ENCODE data around the gene TPRG1. TPM values are rescaled to one million over a fixed set of nuclear protein-coding genes. Genes with fewer than 3 reads are reported as not detected.

The TPRG1 gene
- total RNA-seq, 1 experiment from 2014 or later = 1.0 TPM

DNA sequence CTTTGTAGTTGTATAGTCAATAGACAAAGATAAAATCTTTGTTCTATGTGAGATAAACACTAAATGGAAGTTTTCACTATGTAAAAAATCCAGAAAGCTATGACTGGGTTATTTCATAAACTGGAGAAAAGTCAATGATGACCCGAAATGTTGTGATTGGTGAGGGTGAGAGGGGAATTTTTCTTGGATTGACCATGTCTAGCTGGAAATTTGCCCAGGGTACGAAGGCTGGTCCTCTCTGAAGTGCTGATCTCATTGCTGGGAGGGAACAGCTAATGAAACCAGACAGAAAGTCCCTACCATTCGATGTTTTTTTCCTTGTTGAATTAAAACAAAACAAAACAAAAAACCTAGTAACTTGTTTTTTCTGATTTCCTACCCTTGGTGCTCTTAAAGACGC lies 14.3 kb downstream of the TPRG1 start:
- DNase-seq (ENCODE audit: low spot score) = no peak
- H3K27me3 ChIP-seq (replicated peaks; ENCODE audit: insufficient read depth, low read depth, low read length, poor library complexity) = no peaks in the 10 kb centered on the region
- POLR2A ChIA-PET (ENCODE audit: low non-redundant PET) = no interaction called here

DNA sequence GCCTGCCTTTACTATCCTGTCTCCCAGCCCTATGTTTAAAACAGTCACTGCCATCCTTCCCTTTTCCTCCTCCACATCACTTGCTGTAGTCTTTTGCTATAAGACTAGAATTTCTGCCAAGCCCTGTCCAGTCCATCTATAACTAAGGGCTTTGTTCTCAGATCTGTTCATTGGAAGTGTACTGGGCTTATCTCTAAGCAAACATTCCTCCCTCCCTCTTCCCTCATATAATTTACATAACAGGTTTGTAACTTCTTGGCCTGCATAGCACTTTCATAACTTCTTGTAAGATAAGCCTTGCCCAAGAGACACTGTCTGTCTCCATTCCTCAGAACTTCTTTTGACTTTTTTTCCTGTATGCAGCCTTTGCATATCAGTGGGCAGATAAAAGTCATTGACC lies 16.7 kb downstream of the TPRG1 start:
- no peak for TF ChIP-seq EZH2 (IDR thresholded peaks at IDR 0.05; ENCODE audit: borderline replicate concordance, low read depth, low read length, poor library complexity, severe bottlenecking)
- TF ChIP-seq, protein P1, sequence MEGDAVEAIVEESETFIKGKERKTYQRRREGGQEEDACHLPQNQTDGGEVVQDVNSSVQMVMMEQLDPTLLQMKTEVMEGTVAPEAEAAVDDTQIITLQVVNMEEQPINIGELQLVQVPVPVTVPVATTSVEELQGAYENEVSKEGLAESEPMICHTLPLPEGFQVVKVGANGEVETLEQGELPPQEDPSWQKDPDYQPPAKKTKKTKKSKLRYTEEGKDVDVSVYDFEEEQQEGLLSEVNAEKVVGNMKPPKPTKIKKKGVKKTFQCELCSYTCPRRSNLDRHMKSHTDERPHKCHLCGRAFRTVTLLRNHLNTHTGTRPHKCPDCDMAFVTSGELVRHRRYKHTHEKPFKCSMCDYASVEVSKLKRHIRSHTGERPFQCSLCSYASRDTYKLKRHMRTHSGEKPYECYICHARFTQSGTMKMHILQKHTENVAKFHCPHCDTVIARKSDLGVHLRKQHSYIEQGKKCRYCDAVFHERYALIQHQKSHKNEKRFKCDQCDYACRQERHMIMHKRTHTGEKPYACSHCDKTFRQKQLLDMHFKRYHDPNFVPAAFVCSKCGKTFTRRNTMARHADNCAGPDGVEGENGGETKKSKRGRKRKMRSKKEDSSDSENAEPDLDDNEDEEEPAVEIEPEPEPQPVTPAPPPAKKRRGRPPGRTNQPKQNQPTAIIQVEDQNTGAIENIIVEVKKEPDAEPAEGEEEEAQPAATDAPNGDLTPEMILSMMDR (conservative IDR thresholded peaks at IDR 0.05; ENCODE audit: low read depth, low read length) = no peak
- no peak for DNase-seq (ENCODE audit: low spot score)
- H3K9me3 ChIP-seq (ENCODE audit: low read depth, low read length, poor library complexity, severe bottlenecking) = peaks cover 9% of the 10 kb centered on the region
- intact Hi-C loops (cut with micrococcal nuclease; ENCODE audit: unreplicated experiment) = no loop called here
- no peaks in the 10 kb centered on the region for H3K36me3 ChIP-seq (ENCODE audit: insufficient read depth, low read length, poor library complexity, severe bottlenecking)
- no peaks in the 10 kb centered on the region for H3K27me3 ChIP-seq (replicated peaks; ENCODE audit: insufficient read depth, low read depth, low read length, poor library complexity)
- CTCF ChIA-PET = no interaction called here
- no TSS peak for BruUV-seq (replicated peaks)
- H3K4me3 ChIP-seq (ENCODE audit: low read depth, low read length, poor library complexity, severe bottlenecking) = no peak overlapping the region
- H3K27ac ChIP-seq (ENCODE audit: low read depth, low read length, poor library complexity, severe bottlenecking) = no peak overlapping the region
- H3K4me1 ChIP-seq (ENCODE audit: insufficient read depth, low read length, poor library complexity, severe bottlenecking) = no peaks in the 10 kb centered on the region
- POLR2A ChIA-PET (ENCODE audit: low non-redundant PET) = no interaction called here

More for the DNA sequence above, 14.3 kb downstream of the TPRG1 start:
- CTCF ChIA-PET = no interaction called here
- TF ChIP-seq, protein P1 (conservative IDR thresholded peaks at IDR 0.05; ENCODE audit: low read depth, low read length) = no peak
- Histone ChIP-seq H3K4me3 (ENCODE audit: low read depth, low read length, poor library complexity, severe bottlenecking) (no peak overlapping the region), H3K36me3 (ENCODE audit: insufficient read depth, low read length, poor library complexity, severe bottlenecking) (no peaks in the 10 kb centered on the region), H3K27ac (ENCODE audit: low read depth, low read length, poor library complexity, severe bottlenecking) (no peak overlapping the region), H3K4me1 (ENCODE audit: insufficient read depth, low read length, poor library complexity, severe bottlenecking) (no peaks in the 10 kb centered on the region), H3K9me3 (ENCODE audit: low read depth, low read length, poor library complexity, severe bottlenecking) (peaks cover 8% of the 10 kb centered on the region)
- intact Hi-C loops (cut with micrococcal nuclease; ENCODE audit: unreplicated experiment) = no loop called here
- BruUV-seq (replicated peaks) = no TSS peak

DNA sequence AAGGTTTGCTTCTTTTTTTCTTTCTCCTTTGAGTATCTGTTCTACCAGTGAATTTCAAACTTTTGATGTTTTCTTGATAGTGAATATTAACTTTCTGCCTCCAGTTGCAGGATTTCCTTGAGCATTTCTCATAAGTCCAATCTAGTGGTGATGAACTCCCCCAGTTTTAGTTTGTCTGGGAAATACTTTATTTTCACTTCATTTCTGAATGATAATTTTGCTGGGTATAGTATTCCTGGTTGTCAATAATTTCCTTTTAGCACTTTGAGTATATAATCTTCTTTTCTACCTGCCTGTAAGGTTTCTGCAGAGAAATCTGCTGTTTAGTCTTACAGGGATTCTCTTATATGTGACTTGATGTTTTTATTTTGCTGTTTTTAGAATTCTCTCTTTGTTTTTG lies 21.0 kb downstream of the TPRG1 start:
- intact Hi-C loops (cut with micrococcal nuclease; ENCODE audit: unreplicated experiment) = no loop called here
- CTCF ChIA-PET = no interaction called here
- TF ChIP-seq EZH2 (IDR thresholded peaks at IDR 0.05; ENCODE audit: borderline replicate concordance, low read depth, low read length, poor library complexity, severe bottlenecking) = no peak
- TF ChIP-seq, protein P1 (conservative IDR thresholded peaks at IDR 0.05; ENCODE audit: low read depth, low read length) = no peak
- Histone ChIP-seq H3K4me3 (ENCODE audit: low read depth, low read length, poor library complexity, severe bottlenecking) (no peak overlapping the region), H3K4me1 (ENCODE audit: insufficient read depth, low read length, poor library complexity, severe bottlenecking) (no peaks in the 10 kb centered on the region), H3K27me3 (replicated peaks; ENCODE audit: insufficient read depth, low read depth, low read length, poor library complexity) (no peaks in the 10 kb centered on the region), H3K9me3 (ENCODE audit: low read depth, low read length, poor library complexity, severe bottlenecking) (peaks cover 14% of the 10 kb centered on the region), H3K36me3 (ENCODE audit: insufficient read depth, low read length, poor library complexity, severe bottlenecking) (no peaks in the 10 kb centered on the region), H3K27ac (ENCODE audit: low read depth, low read length, poor library complexity, severe bottlenecking) (no peak overlapping the region)
- POLR2A ChIA-PET (ENCODE audit: low non-redundant PET) = no interaction called here
- no peak for DNase-seq (ENCODE audit: low spot score)
- BruUV-seq (replicated peaks) = no TSS peak

All from A673 (cell line).